ENCODE results near the gene P2RY2. TPM values are rescaled to one million over a fixed set of nuclear protein-coding genes. Genes with fewer than 3 reads are reported as not detected.

Gene P2RY2
- total and polyA plus RNA-seq, 2 donors (not counting 1 experiment from before 2014, with no cell fraction given), result 0.12 to 0.37 TPM

GRCh38 chr11:73266646-73267020, 48.6 kb downstream of the P2RY2 start:
- no peak overlapping the region for H2AFZ ChIP-seq (ENCODE audit: insufficient read depth, low read depth, low read length, poor library complexity, severe bottlenecking)
- ChIA-PET CTCF (interaction anchor here (1.4 kb wide), 1 partner anchor 342 kb away, joined by 5 read pairs; no protein-coding TSS in a partner anchor), POLR2A (no interaction called here)
- TF ChIP-seq, protein P1, sequence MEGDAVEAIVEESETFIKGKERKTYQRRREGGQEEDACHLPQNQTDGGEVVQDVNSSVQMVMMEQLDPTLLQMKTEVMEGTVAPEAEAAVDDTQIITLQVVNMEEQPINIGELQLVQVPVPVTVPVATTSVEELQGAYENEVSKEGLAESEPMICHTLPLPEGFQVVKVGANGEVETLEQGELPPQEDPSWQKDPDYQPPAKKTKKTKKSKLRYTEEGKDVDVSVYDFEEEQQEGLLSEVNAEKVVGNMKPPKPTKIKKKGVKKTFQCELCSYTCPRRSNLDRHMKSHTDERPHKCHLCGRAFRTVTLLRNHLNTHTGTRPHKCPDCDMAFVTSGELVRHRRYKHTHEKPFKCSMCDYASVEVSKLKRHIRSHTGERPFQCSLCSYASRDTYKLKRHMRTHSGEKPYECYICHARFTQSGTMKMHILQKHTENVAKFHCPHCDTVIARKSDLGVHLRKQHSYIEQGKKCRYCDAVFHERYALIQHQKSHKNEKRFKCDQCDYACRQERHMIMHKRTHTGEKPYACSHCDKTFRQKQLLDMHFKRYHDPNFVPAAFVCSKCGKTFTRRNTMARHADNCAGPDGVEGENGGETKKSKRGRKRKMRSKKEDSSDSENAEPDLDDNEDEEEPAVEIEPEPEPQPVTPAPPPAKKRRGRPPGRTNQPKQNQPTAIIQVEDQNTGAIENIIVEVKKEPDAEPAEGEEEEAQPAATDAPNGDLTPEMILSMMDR (IDR thresholded peaks at IDR 0.05), result no peak
- no peak for TF ChIP-seq EZH2 (IDR thresholded peaks at IDR 0.05; ENCODE audit: borderline replicate concordance, insufficient read depth, low read depth, low read length, poor library complexity, severe bottlenecking)
- no peak overlapping the region for H3K4me2 ChIP-seq (replicated peaks; ENCODE audit: low read depth, low read length, poor library complexity, severe bottlenecking)
- H3K27me3 Mint-ChIP-seq, result peaks cover 38% of the 10 kb centered on the region
- no peak overlapping the region for H3K4me3 Mint-ChIP-seq
- H3K4me1 ChIP-seq (ENCODE audit: control insufficient read depth in 2 of 2, insufficient read depth in 2 of 2, low read length in 2 of 2), result peaks cover 0 to 16% of the 10 kb centered on the region in 2 donors
- peaks cover 0 to 40% (median 23%) of the 10 kb centered on the region in 4 experiments for H3K27me3 ChIP-seq (replicated peaks in 1 of 4; ENCODE audit: control extremely low read depth in 1 of 4, control insufficient read depth in 3 of 4, insufficient read depth in 4 of 4, low read length in 3 of 4)
- intact Hi-C loops (cut with micrococcal nuclease), result no loop called here
- no peaks in the 10 kb centered on the region for H3K9me3 Mint-ChIP-seq (ENCODE audit: insufficient read depth)
- DNase-seq (no peak), ATAC-seq (ENCODE audit: low read depth) (no peak)
- no peaks in the 10 kb centered on the region for H3K9me3 ChIP-seq (ENCODE audit: control extremely low read depth in 1 of 3, control insufficient read depth in 2 of 3, insufficient read depth in 1 of 3, low read length in 2 of 3)
- H3K79me2 ChIP-seq (ENCODE audit: control insufficient read depth, insufficient read depth, low read length), result no peaks in the 10 kb centered on the region
- H3K4me1 Mint-ChIP-seq, result peaks cover 17% of the 10 kb centered on the region
- no peak overlapping the region for H3K9ac ChIP-seq (ENCODE audit: low read length)
- H3K27ac Mint-ChIP-seq, result no peak overlapping the region
- no peaks in the 10 kb centered on the region for H3K36me3 ChIP-seq (replicated peaks in 1 of 2; ENCODE audit: control extremely low read depth in 1 of 2, control insufficient read depth in 1 of 2, extremely low read depth in 1 of 2, insufficient read depth in 2 of 2, low read length in 1 of 2)
- no peak overlapping the region for H3K27ac ChIP-seq (ENCODE audit: low read length in 2 of 2)
- H3K4me3 ChIP-seq (ENCODE audit: control extremely low read depth in 1 of 5, extremely low read depth in 1 of 5, insufficient read depth in 1 of 5, low read depth in 2 of 5, low read length in 4 of 5), result no peak overlapping the region
- WGBS (ENCODE audit: insufficient coverage), result 73% methylated on average over 2 of the region's 4 CpGs
- no peaks in the 10 kb centered on the region for H4K20me1 ChIP-seq (ENCODE audit: control insufficient read depth, insufficient read depth, low read length, poor library complexity, severe bottlenecking)

- ChIA-PET CTCF (interaction anchor here (1.2 kb wide), 1 partner anchor 30 kb away, joined by 3 read pairs; no protein-coding TSS in a partner anchor), POLR2A (interaction anchor here (0.6 kb wide), 1 partner anchor 125 kb away, joined by 3 read pairs; the partner anchor contains the start of gene FCHSD2)
- DNase-seq (no peak), ATAC-seq (ENCODE audit: low read depth) (no peak)
- Mint-ChIP-seq H3K9me3 (ENCODE audit: insufficient read depth) (no peaks in the 10 kb centered on the region), H3K27me3 (peaks cover 33% of the 10 kb centered on the region), H3K27ac (no peak overlapping the region), H3K4me3 (no peak overlapping the region), H3K4me1 (peaks cover 19% of the 10 kb centered on the region)
- Histone ChIP-seq H4K20me1 (ENCODE audit: control insufficient read depth, insufficient read depth, low read length, poor library complexity, severe bottlenecking) (no peaks in the 10 kb centered on the region), H3K27ac (ENCODE audit: low read length in 2 of 2) (no peak overlapping the region), H3K4me2 (replicated peaks; ENCODE audit: low read depth, low read length, poor library complexity, severe bottlenecking) (no peak overlapping the region), H3K79me2 (ENCODE audit: control insufficient read depth, insufficient read depth, low read length) (no peaks in the 10 kb centered on the region), H3K36me3 (replicated peaks in 1 of 2; ENCODE audit: control extremely low read depth in 1 of 2, control insufficient read depth in 1 of 2, extremely low read depth in 1 of 2, insufficient read depth in 2 of 2, low read length in 1 of 2) (no peaks in the 10 kb centered on the region), H3K4me1 (ENCODE audit: control insufficient read depth in 2 of 2, insufficient read depth in 2 of 2, low read length in 2 of 2) (peaks cover 0 to 17% of the 10 kb centered on the region in 2 donors), H3K4me3 (ENCODE audit: control extremely low read depth in 1 of 5, extremely low read depth in 1 of 5, insufficient read depth in 1 of 5, low read depth in 2 of 5, low read length in 4 of 5) (no peak overlapping the region), H3K9me3 (ENCODE audit: control extremely low read depth in 1 of 3, control insufficient read depth in 2 of 3, insufficient read depth in 1 of 3, low read length in 2 of 3) (no peaks in the 10 kb centered on the region), H2AFZ (ENCODE audit: insufficient read depth, low read depth, low read length, poor library complexity, severe bottlenecking) (no peak overlapping the region), H3K27me3 (replicated peaks in 1 of 4; ENCODE audit: control extremely low read depth in 1 of 4, control insufficient read depth in 3 of 4, insufficient read depth in 4 of 4, low read length in 3 of 4) (peaks cover 0 to 37% (median 23%) of the 10 kb centered on the region in 4 experiments), H3K9ac (ENCODE audit: low read length) (no peak overlapping the region)
- WGBS (ENCODE audit: insufficient coverage), result 72% methylated on average over 3 of the region's 3 CpGs
- intact Hi-C loops (cut with micrococcal nuclease), result no loop called here
- TF ChIP-seq EZH2 (IDR thresholded peaks at IDR 0.05; ENCODE audit: borderline replicate concordance, insufficient read depth, low read depth, low read length, poor library complexity, severe bottlenecking), result no peak
- TF ChIP-seq, protein P1 (IDR thresholded peaks at IDR 0.05), result no peak
Measured at GRCh38 chr11:73267122-73267846, 49.2 kb downstream of the P2RY2 start.

Measured in B cell (primary cell).